K562 (cell line): Measurements from ENCODE around the gene PTPRM. TPM values are rescaled to one million over a fixed set of nuclear protein-coding genes. Genes with fewer than 3 reads are reported as not detected.

Experiments used
- ATAC-seq: fragments of 200-7000 bp; cut with Tn5 transposase; 3 replicates; pipeline ENCODE4 v1.9.1; 2020; ENCODE audit warnings: moderate library complexity
- BruUV-seq: library from RNA; stranded (reverse); fragments of 400-500 nt; replicated peaks from 2 replicates; lab custom pipeline; 2021; lab: Mats Ljungman, UMichigan
- CTCF ChIA-PET: fragments of 300-600 bp; formaldehyde crosslinking; extraction: SDS; loops from one replicate; lab custom pipeline; 2021; ENCODE audit warnings: low intra/inter-chr PET ratio; lab: Yijun Ruan, JAX
- POLR2A ChIA-PET: fragments of 300-600, 350-650 bp; sonication (Branson Sonifier 250); formaldehyde crosslinking; extraction: SDS; loops from one replicate; lab custom pipeline; 2021; ENCODE audit warnings: antibody characterized with exemption, inconsistent platforms; lab: Yijun Ruan, JAX
- DNase-seq, 4 experiments: peaks; one replicate each; pipeline versions ENCODE4 v3.0.0 to v3.0.0-alpha.2; 2011 to 2018; ENCODE audit warnings: low spot score in 3 of 4, mixed read lengths in 3 of 4; ENCODE audit errors: extremely low read depth in 1 of 4
- FAIRE-seq: peaks from 2 replicates; lab custom pipeline; 2011; peaks lifted over from hg19 to GRCh38; lab: Jason Lieb, UNC
- H2AFZ ChIP-seq: 2 replicates; pipeline ENCODE4 v1.6.0; 2011; ENCODE audit warnings: low read depth, low read length, control low read depth, inconsistent platforms
- H3K27ac ChIP-seq: fragments of 200-600 bp; 3 replicates; pipeline ENCODE4 v1.8.0; 2011; ENCODE audit warnings: low read depth, mild to moderate bottlenecking, control low read depth, inconsistent platforms, low read length, moderate library complexity, mixed read lengths; ENCODE audit errors: extremely low read depth
- H3K27me3 ChIP-seq, 2 experiments: fragments of 300-600 bp in 1 of 2; 2 replicates in 1 of 2; 3 replicates in 1 of 2; pipeline versions ENCODE4 v1.6.0 to v1.8.0; 2011; ENCODE audit warnings: inconsistent platforms in 2 of 2, low read length in 2 of 2, mild to moderate bottlenecking in 1 of 2, mixed read lengths in 1 of 2, moderate library complexity in 1 of 2; ENCODE audit not compliant: control insufficient read depth in 2 of 2, insufficient read depth in 2 of 2
- H3K36me3 ChIP-seq: fragments of 300-600 bp; 3 replicates; pipeline ENCODE4 v1.8.0; 2011; ENCODE audit warnings: mild to moderate bottlenecking, low read length, inconsistent platforms; ENCODE audit not compliant: control insufficient read depth, insufficient read depth
- H3K4me1 ChIP-seq, 2 experiments: fragments of 200-600 bp in 1 of 2; replicated peaks in 1 of 2; 2 replicates in 1 of 2; 3 replicates in 1 of 2; pipeline versions ENCODE4 v1.5.1 to v1.8.0; 2011; ENCODE audit warnings: inconsistent platforms in 2 of 2, low read length in 2 of 2, mild to moderate bottlenecking in 1 of 2, mixed read lengths in 1 of 2, moderate library complexity in 1 of 2; ENCODE audit not compliant: control insufficient read depth in 2 of 2, insufficient read depth in 2 of 2
- H3K4me2 ChIP-seq: 2 replicates; pipeline ENCODE4 v1.6.1; 2011; ENCODE audit warnings: low read length, control low read depth, inconsistent platforms, mixed read lengths; ENCODE audit not compliant: insufficient read depth
- H3K4me3 ChIP-seq: fragments of 200-600 bp; sonication (generic), shearing (Covaris generic); 2 replicates; pipeline ENCODE4 v1.5.1; 2016; ENCODE audit warnings: control low read depth, inconsistent platforms
- H3K79me2 ChIP-seq: fragments of 200-600 bp; 3 replicates; pipeline ENCODE4 v1.8.0; 2011; ENCODE audit warnings: low read length, inconsistent platforms; ENCODE audit not compliant: control insufficient read depth, insufficient read depth
- H3K9ac ChIP-seq, 2 experiments: 2 replicates each; pipeline versions ENCODE4 v1.6.0 to v1.6.1; 2011; ENCODE audit warnings: low read depth in 2 of 2, low read length in 2 of 2, control low read depth in 1 of 2, inconsistent platforms in 1 of 2, mild to moderate bottlenecking in 1 of 2, mixed read lengths in 1 of 2; ENCODE audit not compliant: insufficient read depth in 1 of 2
- H3K9me1 ChIP-seq: one replicate; pipeline ENCODE4 v1.6.0; 2011; ENCODE audit warnings: inconsistent platforms, mild to moderate bottlenecking, low read length, moderate library complexity; ENCODE audit not compliant: control insufficient read depth, insufficient read depth
- H3K9me3 ChIP-seq: replicated peaks from 2 replicates; pipeline ENCODE4 v1.5.1; 2011; ENCODE audit warnings: low read depth, low read length, inconsistent platforms; ENCODE audit not compliant: control insufficient read depth, insufficient read depth
- H4K20me1 ChIP-seq: replicated peaks from 2 replicates; pipeline ENCODE4 v1.6.1; 2011; ENCODE audit warnings: low read length, inconsistent platforms, mixed read lengths; ENCODE audit not compliant: control insufficient read depth, insufficient read depth
- BACH1 ChIP-seq: fragments of 200-800 bp; sonication (Bioruptor generic); IDR thresholded peaks from 2 replicates; pipeline ENCODE4 v1.6.1; 2016; ENCODE audit warnings: missing genetic modification characterization, missing compliant biosample characterization
- BRD4 ChIP-seq: fragments of 200-600 bp; sonication (generic); IDR thresholded peaks from 2 replicates; pipeline ENCODE4 v1.6.1; 2017; ENCODE audit warnings: inconsistent platforms
- GATAD2A ChIP-seq: fragments of 450-650 bp; IDR thresholded peaks from 2 replicates; pipeline ENCODE4 v1.6.1; 2017
- HSF4 ChIP-seq: fragments of 250-450 bp; sonication (Bioruptor Pico); IDR thresholded peaks from 2 replicates; pipeline ENCODE4 v2.1.2; 2022; ENCODE audit warnings: mild to moderate bottlenecking, moderate library complexity, borderline replicate concordance
- KDM1A ChIP-seq, 2 experiments: fragments of 450-650 bp; IDR thresholded peaks; 2 replicates each; pipeline ENCODE4 v1.6.1; 2016; ENCODE audit warnings: mild to moderate bottlenecking in 2 of 2
- MTF1 ChIP-seq: fragments of 250-450 bp; sonication (Bioruptor Pico); IDR thresholded peaks from 2 replicates; pipeline ENCODE4 v1.9.0; 2021; ENCODE audit warnings: moderate library complexity, mild to moderate bottlenecking, inconsistent platforms, borderline replicate concordance
- NFXL1 ChIP-seq: fragments of 450-650 bp; formaldehyde crosslinking; IDR thresholded peaks from 2 replicates; pipeline ENCODE4 v1.4.0; 2021; ENCODE audit warnings: mild to moderate bottlenecking
- XRCC3 ChIP-seq: fragments of 450-650 bp; IDR thresholded peaks from 2 replicates; pipeline ENCODE4 v1.6.1; 2017; ENCODE audit warnings: mild to moderate bottlenecking, moderate library complexity
- ZEB2 ChIP-seq: fragments of 450-650 bp; IDR thresholded peaks from 2 replicates; pipeline ENCODE4 v1.6.1; 2016
- ZNF217 ChIP-seq: sonication (generic); formaldehyde crosslinking; IDR thresholded peaks from 2 replicates; pipeline ENCODE4 v1.8.0; 2022; ENCODE audit warnings: mild to moderate bottlenecking, missing genetic modification reagents
- ZNF583 ChIP-seq: fragments of 250-450 bp; sonication (Bioruptor Pico); IDR thresholded peaks from 2 replicates; pipeline ENCODE4 v1.4.0; 2020
- ZNF696 ChIP-seq: fragments of 250-450 bp; sonication (Bioruptor Pico); conservative IDR thresholded peaks from 2 replicates; pipeline ENCODE4 v1.4.0; 2020; ENCODE audit warnings: mild to moderate bottlenecking, moderate library complexity
- WGBS: fragments of 100-300 bp; shearing (Covaris generic); methylation state at CpG from one replicate; pipeline ENCODE4 v1.1.6; 2016; ENCODE audit warnings: low coverage, mixed read lengths; ENCODE audit not compliant: insufficient coverage; ENCODE audit errors: missing lambda C conversion rate; 5-methylcytosine and 5-hydroxymethylcytosine counted together
- in situ Hi-C: fragments of 300-500 bp; cut with MboI; formaldehyde crosslinking; loops from 4 replicates; pipeline ENCODE4 v1.15.0; 2018; ENCODE audit warnings: inconsistent platforms, mixed read lengths
- intact Hi-C: fragments of 100-400 bp; cut with micrococcal nuclease; formaldehyde crosslinking; loops from 2 replicates; pipeline ENCODE4 v1.14.2; 2022
- polyA plus RNA-seq, 8 experiments: library from polyadenylated mRNA; depleted of rRNA in 4 of 8; stranded (reverse) in 5 of 8; unstranded in 3 of 8; fragments of >200 nt; fragmentation: Nextera tagmentation in 2 of 8; fragmentation: Illumina TruSeq in 1 of 8; extraction: Ambion mirVana in 2 of 8; extraction: Trizol in 1 of 8; gene quantifications; 2 replicates each; pipeline versions ENCODE4 v1.2.1 to v1.2.3, GENCODE V29; 2011 to 2014; ENCODE audit warnings: inconsistent platforms in 1 of 8, missing spikeins in 1 of 8
- total RNA-seq, 7 experiments: library from RNA; depleted of rRNA in 6 of 7; stranded (reverse); fragments of >200 nt in 6 of 7; fragmentation: Illumina TruSeq in 2 of 7; extraction: Trizol in 2 of 7; gene quantifications; 2 replicates each; pipeline versions ENCODE4 v1.2.1 to v1.2.3, GENCODE V29; 2011 to 2021; ENCODE audit warnings: low replicate concordance in 1 of 7
- TF ChIP-seq, protein P1 (sequence below): sonication (generic); formaldehyde crosslinking; IDR thresholded peaks from 2 replicates; pipeline ENCODE4 v1.8.1; 2022; ENCODE audit warnings: missing genetic modification reagents
- TF ChIP-seq, protein P2 (sequence below), 3 experiments: IDR thresholded peaks in 2 of 3; conservative IDR thresholded peaks in 1 of 3; 2 replicates each; pipeline ENCODE4 v1.5.1; 2011 to 2012; ENCODE audit warnings: low read length in 3 of 3, mild to moderate bottlenecking in 3 of 3, control low read depth in 2 of 3, improper control_type of control experiment in 1 of 3, inconsistent platforms in 1 of 3, low read depth in 1 of 3, mixed read lengths in 1 of 3, moderate library complexity in 1 of 3; ENCODE audit not compliant: insufficient read depth in 2 of 3
- TF ChIP-seq, protein P3 (sequence below), 3 experiments: fragments of 200-800 bp in 1 of 3; sonication (Bioruptor generic) in 1 of 3; sonication (generic) in 1 of 3; formaldehyde crosslinking in 1 of 3; IDR thresholded peaks; 2 replicates each; pipeline versions ENCODE4 v1.6.1 to v1.8.0; 2016 to 2022; ENCODE audit warnings: mild to moderate bottlenecking in 2 of 3, missing compliant biosample characterization in 2 of 3, missing genetic modification characterization in 2 of 3, missing genetic modification reagents in 1 of 3

The PTPRM gene
- total and polyA plus RNA-seq, 9 of the 15 experiments (the other 6 are each of a cell fraction or from before 2014, with no cell fraction given), result 0.03 to 0.16 (median 0.08) TPM; not detected in 3

DNA sequence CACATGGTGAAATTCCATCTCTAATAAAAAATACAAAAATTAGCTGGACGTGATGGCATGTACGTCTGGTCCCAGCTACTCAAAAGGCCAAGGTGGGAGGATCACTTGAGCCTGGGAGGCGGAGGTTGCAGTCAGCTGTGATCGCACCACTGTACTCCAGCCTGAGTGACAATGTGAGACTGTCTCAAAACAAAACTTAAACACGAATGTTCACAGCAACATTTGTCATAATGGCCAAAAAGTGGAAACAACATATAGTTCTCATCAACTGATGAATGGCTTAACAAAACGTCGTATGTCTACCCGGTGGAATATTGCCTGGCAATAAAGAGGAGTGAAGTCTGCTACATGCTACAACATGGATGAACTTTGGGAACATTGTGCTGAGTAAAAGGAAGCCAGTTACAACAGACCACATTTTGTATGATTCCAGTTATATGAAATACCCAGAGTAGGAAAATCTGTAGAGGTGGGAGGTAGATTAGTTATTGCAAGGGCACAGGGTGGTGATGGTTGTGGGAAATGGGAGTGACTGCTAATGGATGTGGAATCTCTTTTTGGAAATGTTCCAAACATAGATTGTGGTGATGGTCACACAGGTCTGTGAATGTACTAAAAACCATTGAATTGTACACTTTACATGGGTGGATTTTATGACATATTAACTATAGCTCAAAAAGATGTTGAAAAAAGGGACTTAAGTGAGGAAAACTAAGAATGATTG is 478.2 kb downstream of the PTPRM start (continued):
- TF ChIP-seq, protein P1, sequence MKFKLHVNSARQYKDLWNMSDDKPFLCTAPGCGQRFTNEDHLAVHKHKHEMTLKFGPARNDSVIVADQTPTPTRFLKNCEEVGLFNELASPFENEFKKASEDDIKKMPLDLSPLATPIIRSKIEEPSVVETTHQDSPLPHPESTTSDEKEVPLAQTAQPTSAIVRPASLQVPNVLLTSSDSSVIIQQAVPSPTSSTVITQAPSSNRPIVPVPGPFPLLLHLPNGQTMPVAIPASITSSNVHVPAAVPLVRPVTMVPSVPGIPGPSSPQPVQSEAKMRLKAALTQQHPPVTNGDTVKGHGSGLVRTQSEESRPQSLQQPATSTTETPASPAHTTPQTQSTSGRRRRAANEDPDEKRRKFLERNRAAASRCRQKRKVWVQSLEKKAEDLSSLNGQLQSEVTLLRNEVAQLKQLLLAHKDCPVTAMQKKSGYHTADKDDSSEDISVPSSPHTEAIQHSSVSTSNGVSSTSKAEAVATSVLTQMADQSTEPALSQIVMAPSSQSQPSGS, result no peak

DNA sequence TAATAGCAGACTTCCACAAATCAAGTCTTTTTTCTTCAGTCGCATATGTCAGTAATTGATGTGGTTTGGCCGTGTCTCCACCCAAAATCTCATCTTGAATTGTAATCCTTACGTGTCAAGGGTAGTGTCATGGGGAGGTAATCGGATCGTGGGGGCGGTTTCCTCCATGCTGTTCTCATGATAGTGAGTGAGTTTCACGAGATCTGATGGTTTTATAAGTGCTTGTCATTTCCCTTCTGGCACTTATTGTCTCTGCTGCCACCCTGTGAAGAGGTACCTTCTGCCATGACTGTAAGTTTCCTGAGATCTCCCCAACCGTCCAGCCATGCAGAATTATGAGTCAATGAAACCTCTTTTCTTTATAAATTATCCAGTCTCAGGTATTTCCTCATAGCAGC is 478.8 kb downstream of the PTPRM start:
- Histone ChIP-seq H4K20me1 (no peaks in the 10 kb centered on the region), H3K4me3 (no peak overlapping the region), H3K9ac (no peak overlapping the region), H3K9me3 (no peaks in the 10 kb centered on the region), H3K27me3 (no peaks in the 10 kb centered on the region), H3K79me2 (no peaks in the 10 kb centered on the region), H3K4me2 (no peak overlapping the region), H3K36me3 (no peaks in the 10 kb centered on the region), H3K9me1 (no peaks in the 10 kb centered on the region), H2AFZ (no peak overlapping the region), H3K4me1 (no peaks in the 10 kb centered on the region), H3K27ac (no peak overlapping the region)
- ATAC-seq (no peak), DNase-seq (no peak), FAIRE-seq (no peak)
- no TSS peak for BruUV-seq
- ChIA-PET POLR2A (no interaction called here), CTCF (no interaction called here)
- TF ChIP-seq HSF4 (CRISPR knock-in tag) (no peak), ZEB2 (no peak), BRD4 (no peak), ZNF217 (CRISPR knock-in tag) (no peak), NFXL1 (CRISPR knock-in tag) (no peak), KDM1A (IDR thresholded peaks at IDR 0.05) (no peak), ZNF583 (CRISPR knock-in tag) (no peak), ZNF696 (CRISPR knock-in tag) (no peak), MTF1 (CRISPR knock-in tag) (no peak), XRCC3 (no peak), BACH1 (tag) (no peak), GATAD2A (no peak)
- TF ChIP-seq, protein P2, sequence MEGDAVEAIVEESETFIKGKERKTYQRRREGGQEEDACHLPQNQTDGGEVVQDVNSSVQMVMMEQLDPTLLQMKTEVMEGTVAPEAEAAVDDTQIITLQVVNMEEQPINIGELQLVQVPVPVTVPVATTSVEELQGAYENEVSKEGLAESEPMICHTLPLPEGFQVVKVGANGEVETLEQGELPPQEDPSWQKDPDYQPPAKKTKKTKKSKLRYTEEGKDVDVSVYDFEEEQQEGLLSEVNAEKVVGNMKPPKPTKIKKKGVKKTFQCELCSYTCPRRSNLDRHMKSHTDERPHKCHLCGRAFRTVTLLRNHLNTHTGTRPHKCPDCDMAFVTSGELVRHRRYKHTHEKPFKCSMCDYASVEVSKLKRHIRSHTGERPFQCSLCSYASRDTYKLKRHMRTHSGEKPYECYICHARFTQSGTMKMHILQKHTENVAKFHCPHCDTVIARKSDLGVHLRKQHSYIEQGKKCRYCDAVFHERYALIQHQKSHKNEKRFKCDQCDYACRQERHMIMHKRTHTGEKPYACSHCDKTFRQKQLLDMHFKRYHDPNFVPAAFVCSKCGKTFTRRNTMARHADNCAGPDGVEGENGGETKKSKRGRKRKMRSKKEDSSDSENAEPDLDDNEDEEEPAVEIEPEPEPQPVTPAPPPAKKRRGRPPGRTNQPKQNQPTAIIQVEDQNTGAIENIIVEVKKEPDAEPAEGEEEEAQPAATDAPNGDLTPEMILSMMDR (IDR thresholded peaks at IDR 0.05 in 2 of 3, conservative IDR thresholded peaks at IDR 0.05 in 1 of 3; ENCODE audit: insufficient read depth in 2 of 3, low read depth in 1 of 3, low read length in 3 of 3), result no peak
- TF ChIP-seq, protein P3, sequence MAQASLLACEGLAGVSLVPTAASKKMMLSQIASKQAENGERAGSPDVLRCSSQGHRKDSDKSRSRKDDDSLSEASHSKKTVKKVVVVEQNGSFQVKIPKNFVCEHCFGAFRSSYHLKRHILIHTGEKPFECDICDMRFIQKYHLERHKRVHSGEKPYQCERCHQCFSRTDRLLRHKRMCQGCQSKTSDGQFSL (CRISPR knock-in tag; IDR thresholded peaks at IDR 0.05), result no peak
- TF ChIP-seq, protein P3 (tag; IDR thresholded peaks at IDR 0.05), result no peak
- in situ Hi-C loops (no loop called here), intact Hi-C loops (no loop called here)
- 0% methylated on average over 8 of the region's 8 CpGs for WGBS
